Stimulated activated CD8-positive, alpha-beta memory T cell treated with anti-CD3 and anti-CD28 coated beads, Interleukin-7, amount 100 ng/mL, for 1 hour (primary cell): ENCODE data around the gene MEX3A.
A peak's percentile ranks its signal among the peaks of the same experiment; 100 is the strongest.
"Not testable (repeated sequence)": the region's sequence is repeated elsewhere in the genome, so short reads cannot be mapped to it uniquely, and the experiment has no call there.

Experiments used
- DNase-seq, 2 donors: peaks; one replicate each; pipeline ENCODE4 v3.0.0-alpha.2; 2020; ENCODE audit warnings: low read depth in 2 of 2

MEX3A gene

GRCh38 chr1:156055281-156056048 lies 26.8 kb downstream of the MEX3A start:
- no peak for DNase-seq

- DNase-seq = peak; percentile 92
Observed at GRCh38 chr1:156054500-156055280, 27.6 kb downstream of the MEX3A start, which contains the start of gene LAMTOR2. Gene LAMTOR2, plus strand, starts transcription at chr1:156054782. Its CDS starts 108 bp downstream, at chr1:156054890.

GRCh38 chr1:156053768-156054499 lies 28.3 kb downstream of the MEX3A start, which contains the start of gene UBQLN4:
Gene UBQLN4, minus strand, starts transcription at chr1:156053798. Its CDS starts 97 bp downstream, at chr1:156053701.
- DNase-seq = peak; percentile 64 to 66

- DNase-seq = peak; percentile 27 to 41
Observed at GRCh38 chr1:156052862-156053767, 29.1 kb downstream of the MEX3A start.

GRCh38 chr1:156051011-156051725 lies 31.1 kb downstream of the MEX3A start:
- no peak for DNase-seq

- DNase-seq = no peak
Observed at GRCh38 chr1:156050376-156050775, 31.9 kb downstream of the MEX3A start.

- DNase-seq = no peak
Observed at GRCh38 chr1:156048663-156049258, 33.5 kb downstream of the MEX3A start.

- DNase-seq = no peak
Observed at GRCh38 chr1:156045076-156045475, 37.2 kb downstream of the MEX3A start.

- DNase-seq = no peak
Observed at GRCh38 chr1:156042828-156043227, 39.4 kb downstream of the MEX3A start.

GRCh38 chr1:156034991-156035390 lies 47.3 kb downstream of the MEX3A start:
- not testable (repeated sequence) for DNase-seq

GRCh38 chr1:156033011-156033410 lies 49.3 kb downstream of the MEX3A start:
- DNase-seq = no peak

- DNase-seq = no peak
Observed at GRCh38 chr1:156026588-156026987, 55.7 kb downstream of the MEX3A start.

- no peak for DNase-seq
Observed at GRCh38 chr1:156025876-156026275, 56.4 kb downstream of the MEX3A start.

- no peak for DNase-seq
Observed at GRCh38 chr1:156024801-156025200, 57.5 kb downstream of the MEX3A start.
